T-helper 1 cell treated with Interleukin-12 subunit alpha and Interleukin-12 subunit beta and Interleukin-4 antibody, amounts not matched to agents 30 ng/mL and 1 ng/mL, for 36 hours (primary cell): ENCODE measurements around the gene ZNF536. TPM values are rescaled to one million over a fixed set of nuclear protein-coding genes. Genes with fewer than 3 reads are reported as not detected.

ENCODE experiments used
- intact Hi-C: fragments of 100-400 bp; cut with micrococcal nuclease; formaldehyde crosslinking; loops from one replicate; pipeline ENCODE4 v1.15.1; 2024
- total RNA-seq: library from RNA; stranded (reverse); gene quantifications from 2 replicates; pipeline ENCODE4 v1.2.3, GENCODE V29; 2022

The ZNF536 gene
- total RNA-seq, result not detected in 2 replicates

DNA sequence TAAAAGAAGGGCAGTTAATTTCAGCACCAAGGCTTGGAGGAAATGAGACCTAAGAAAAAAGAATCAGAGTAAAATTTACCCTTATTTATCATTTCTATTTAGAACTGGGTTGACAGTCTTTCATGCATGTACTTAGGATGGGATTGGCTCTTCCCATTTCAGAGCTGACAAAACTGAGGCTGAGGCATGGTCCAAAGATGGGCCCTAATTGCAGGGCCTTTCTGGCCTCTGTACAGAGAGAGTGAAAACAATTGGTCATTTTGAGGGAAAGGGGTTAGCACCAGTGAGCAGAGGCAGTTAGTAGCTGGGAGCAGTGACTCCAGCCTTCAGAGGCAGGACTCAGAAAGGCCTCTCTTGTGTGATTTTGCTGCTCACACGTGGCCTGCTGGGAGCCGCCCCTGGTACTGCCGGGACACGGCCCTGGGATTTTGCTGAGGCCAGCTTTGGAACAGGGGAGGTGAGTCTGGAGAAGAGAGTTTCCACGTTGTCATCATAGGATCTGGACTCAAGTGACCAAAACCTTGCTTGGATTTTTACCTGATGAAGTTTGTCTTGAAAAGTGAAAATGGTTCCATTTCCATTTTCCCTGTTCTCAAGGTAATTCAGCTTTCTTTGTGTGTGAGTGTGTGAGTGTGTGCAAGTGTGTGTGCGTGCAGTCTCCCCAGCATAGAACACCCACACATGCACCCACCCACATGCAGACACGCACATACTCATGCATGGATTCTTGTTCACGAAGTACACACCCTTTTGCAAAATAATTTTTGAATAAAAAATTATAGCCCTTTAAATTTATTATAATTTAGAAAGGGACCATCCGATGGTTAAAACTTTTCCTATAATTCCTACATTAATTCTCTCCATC, at the start of gene ZNF536:
Gene ZNF536, plus strand, starts transcription at position 425 of the 865 bp plus-strand sequence. CDS start 71,179 bp downstream, outside the sequence.
- intact Hi-C loops, result no loop called here

GRCh38 chr19:30322641-30323320, 49.4 kb upstream of the ZNF536 start:
- intact Hi-C loops, result no loop called here

DNA sequence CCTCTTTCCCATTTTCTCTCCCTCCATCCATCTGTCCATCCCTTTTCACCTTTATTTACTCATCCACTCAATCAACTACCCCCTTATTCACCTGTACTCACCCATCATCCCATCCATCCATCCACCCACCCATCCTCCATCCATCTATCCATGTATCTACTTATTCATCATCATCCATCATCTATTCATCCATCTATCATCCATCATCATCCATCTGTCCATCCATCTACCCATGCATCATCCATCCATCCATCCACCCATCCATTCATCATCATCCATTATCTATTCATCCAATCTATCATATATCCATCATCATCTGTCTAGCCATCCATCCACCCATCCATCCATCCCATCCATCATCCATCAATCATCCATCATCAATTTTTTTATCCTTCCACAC, 48.3 kb upstream of the ZNF536 start:
- intact Hi-C loops, result no loop called here

DNA sequence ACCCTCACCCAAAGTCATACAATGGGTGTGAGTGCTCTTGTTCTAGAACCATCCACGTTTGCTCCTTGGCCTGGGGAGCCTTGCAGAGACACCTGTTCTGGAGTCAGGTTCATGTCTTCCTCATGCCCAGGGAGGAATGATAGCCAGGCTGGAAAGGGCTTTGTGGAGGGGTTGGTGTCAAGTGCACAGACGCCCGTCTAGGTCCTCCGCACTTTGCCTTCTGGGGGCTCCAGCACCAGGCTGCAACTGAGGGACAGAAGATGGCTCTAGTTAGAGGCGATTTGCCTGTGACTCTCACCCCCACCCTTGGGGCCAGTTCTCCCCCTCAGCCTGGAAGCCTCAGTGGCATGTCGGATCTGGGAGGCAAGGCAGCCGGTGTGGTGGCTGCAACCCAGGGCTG, 47.2 kb upstream of the ZNF536 start:
- intact Hi-C loops, result no loop called here

DNA sequence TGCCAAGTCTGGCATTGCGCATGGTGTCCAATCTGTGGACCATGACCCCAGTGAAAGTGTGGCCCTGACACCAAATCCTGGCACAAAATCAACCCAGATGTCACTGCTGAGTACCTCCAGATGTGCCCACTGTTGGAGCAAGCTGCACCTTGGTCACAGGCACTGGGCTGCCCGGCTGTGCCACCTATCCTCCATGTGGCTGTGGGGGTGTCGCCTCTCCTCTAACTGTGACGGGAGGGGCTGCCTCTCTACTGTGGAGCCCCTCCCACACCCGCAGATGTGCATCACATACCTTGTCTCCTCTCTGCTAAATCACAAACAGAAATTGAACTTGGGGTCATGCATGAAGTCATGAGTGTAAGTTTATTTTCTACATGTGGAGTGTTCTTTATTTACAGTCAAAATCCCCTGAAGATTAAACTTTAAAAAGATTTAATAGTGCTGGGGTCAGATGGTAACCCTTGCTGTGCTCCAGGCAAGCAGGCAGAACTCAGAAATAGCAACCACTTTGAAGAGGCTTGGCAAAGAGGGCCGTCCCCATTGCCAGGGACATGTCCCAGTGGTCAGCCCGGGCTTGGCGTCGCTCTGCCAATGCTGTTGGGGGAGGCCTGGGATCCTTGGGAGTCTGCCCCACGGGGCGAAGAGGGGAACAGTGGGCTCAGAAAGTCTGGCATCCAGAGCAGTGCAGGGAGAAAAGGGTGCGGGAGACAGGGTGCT, 46.4 kb upstream of the ZNF536 start:
- intact Hi-C loops, result no loop called here

DNA sequence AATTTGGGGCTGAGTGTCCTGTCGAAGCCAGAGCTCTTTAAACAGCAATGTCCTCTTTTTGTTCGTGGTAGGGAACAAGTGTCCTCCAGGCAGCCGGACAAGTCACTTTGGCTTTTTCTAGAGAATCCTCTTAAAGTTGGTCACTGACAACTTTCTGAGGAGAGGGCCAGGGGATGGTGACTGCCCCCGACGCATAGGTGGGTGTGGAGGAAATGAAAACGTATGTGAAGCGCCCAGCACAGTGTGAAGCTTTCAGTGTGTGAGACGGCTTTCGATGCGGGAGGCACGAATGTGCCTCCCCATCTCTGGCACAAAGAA, 45.8 kb upstream of the ZNF536 start:
- intact Hi-C loops, result no loop called here

DNA sequence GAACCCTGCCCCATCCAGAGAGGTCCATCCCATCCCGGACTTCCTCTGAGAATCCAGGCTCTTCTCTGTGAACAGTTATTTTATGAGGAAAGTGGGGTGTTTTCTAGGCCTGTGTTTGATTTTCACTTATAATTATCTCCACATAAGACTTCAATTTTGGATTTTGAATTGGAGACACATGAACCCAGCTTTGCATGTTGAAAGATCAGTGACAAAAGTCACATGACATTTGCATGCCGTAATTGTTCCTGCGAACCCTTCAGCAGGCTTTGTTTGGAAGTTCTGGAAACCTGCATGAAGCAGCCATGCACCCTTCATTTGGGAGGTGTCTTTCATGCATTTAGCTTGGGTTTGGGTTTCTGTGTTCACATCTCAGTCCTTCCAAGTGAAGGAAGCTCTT, 44.9 kb upstream of the ZNF536 start:
- intact Hi-C loops, result no loop called here

DNA sequence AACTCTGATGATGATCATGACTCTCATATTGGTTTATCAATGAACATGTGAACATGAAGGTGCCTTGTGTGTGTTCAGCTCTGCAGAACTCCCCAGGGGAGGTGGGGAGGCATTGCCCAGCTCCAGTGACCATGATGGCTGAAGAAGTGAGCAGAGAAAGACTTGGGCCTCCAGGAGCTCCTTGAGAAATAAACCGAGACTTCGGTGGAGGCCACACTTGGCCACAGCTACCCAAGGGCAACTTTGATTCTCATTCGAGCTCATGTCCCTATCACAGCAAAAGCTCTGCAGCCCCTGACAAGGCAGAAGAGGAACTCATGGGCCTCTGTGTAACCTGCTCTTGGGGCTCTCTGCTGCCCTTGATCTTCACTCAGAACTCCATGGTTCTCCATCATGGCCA, 44.1 kb upstream of the ZNF536 start:
- intact Hi-C loops, result no loop called here

GRCh38 chr19:30330266-30330665, 41.9 kb upstream of the ZNF536 start:
- intact Hi-C loops, result no loop called here

DNA sequence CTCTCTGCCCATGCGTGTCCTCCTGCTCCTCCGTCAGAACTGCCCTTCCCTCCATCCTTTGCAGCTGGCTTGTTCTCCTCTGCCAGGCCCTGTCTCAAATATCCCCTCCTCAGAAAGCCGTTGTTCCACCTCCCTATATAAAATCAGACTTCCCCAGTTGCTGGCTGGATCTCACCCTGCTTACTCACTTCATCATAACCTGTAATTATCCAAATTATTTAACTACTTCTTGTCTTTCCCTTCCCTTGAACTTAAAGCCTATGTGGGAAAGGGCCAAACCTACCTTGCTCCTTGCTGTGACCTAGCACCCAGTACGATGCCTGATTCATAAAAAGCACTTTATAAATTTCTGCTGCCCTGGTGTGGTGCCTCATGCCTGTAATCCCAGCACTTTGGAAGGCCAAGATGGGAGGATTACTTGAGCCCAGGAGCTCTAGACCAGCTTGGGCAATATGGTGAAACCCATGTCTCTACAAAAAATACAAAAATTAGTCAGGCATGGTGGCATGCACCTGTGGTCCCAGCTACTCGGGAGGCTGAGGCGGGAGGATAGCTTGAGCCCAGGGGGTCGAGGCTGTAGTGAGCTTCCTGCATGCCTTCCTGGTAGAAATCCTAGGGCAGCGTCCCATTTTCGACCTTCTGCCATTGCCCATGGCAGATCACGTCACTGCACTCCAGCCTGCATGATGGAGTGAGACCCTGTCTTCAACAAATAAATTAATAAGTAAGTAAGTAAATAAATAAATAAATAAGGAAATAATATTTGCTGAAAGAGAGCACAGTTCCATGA, 39.5 kb upstream of the ZNF536 start:
- intact Hi-C loops, result no loop called here

DNA sequence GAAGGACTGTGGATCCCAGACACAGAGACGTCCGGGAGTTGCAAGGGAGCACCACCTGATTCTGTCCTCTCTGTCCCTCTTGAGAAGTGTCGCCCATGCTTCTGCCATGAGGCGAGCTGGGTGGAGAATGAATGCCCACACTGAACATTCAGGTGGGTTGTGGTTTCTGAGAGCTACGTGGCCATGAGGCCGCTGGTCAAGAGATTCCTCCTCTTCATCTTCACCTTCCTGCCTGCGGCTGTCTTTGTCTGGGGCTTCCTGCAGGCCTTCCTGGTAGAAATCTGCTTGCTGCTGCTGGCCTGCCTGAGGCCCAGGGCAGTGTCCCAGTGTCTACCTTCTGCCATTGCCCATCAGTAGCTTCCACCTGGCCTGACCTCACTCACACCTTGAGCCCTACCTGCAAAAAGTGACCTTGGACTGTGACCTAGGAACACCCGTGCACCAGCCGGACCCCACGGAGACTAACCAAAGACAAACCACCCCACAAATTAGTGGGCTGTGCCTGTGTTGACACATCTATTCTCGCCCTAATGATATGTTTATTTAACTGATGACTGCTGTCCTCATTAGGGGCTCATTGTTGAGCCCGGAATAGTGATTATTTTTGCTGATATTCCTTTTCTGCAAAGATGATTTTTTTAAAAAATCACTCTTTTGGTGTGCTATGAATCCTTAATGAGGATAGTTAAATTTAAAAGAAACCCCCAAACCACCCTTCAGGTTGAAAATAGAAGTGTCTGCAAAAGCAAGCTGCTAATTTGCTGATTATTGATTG, 38.7 kb upstream of the ZNF536 start:
- intact Hi-C loops, result no loop called here

- intact Hi-C loops, result no loop called here
Observed at GRCh38 chr19:30334841-30335240, 37.3 kb upstream of the ZNF536 start.

- intact Hi-C loops, result no loop called here
Observed at GRCh38 chr19:30335306-30335886, 36.8 kb upstream of the ZNF536 start.

- intact Hi-C loops, result no loop called here
Observed at GRCh38 chr19:30336290-30336689, 35.9 kb upstream of the ZNF536 start.

- intact Hi-C loops, result no loop called here
Observed at GRCh38 chr19:30338041-30338456, 34.1 kb upstream of the ZNF536 start.

GRCh38 chr19:30338878-30339623, 33.1 kb upstream of the ZNF536 start:
- intact Hi-C loops, result no loop called here

DNA sequence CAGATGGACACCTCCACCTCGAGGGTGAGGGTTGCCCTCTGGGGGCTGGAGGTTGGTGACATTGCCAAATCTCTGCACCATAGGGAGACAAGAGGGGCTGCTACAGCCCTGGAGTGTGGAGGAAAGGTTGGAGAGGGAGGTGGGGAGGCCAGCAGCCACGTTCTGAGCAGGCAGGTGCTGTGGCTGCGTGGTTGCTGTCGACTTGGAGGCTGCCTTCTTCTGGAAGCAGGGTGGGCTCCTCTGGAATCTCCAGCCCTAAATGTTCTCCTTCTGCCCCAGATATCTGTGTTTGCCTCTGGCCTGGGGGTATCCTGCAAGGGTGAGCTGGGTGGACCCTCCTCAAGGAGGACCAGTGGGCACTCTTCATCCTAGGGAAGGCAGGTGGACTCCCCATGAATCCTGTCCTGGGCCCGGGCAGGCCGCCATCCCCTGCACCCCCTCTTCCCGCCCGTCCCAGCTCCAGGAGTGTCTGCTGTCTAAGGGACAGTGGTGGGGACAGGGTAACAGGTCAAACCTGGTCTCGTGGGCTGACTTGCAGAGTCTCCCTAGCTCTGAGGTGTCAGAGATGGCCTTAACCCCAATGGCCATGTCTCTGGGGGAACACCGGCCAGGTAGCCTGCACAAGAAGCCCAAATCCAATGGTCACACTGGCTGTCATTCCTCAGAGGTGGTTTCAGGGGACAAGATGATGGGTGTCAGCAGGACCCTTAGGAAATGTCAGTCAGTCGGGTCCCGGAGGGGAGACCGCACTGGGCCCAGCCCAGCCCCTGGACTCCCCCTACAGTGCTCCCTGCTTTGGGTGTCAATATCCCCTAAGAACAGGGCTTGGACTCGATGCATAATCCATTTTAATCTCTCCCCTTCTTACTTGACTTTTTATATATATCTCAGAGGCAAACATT, 32.3 kb upstream of the ZNF536 start:
- intact Hi-C loops, result no loop called here

- intact Hi-C loops, result no loop called here
Observed at GRCh38 chr19:30340771-30341561, 31.2 kb upstream of the ZNF536 start.
